M059J (cell line): Measurements from ENCODE around the gene NTSR1. TPM values are rescaled to one million over a fixed set of nuclear protein-coding genes. Genes with fewer than 3 reads are reported as not detected.
A peak's percentile ranks its signal among the peaks of the same experiment; 100 is the strongest.

Experiments used
- DNase-seq: peaks from one replicate; pipeline ENCODE4 v3.0.0-alpha.2; 2012; ENCODE audit warnings: low read depth
- total RNA-seq: library from RNA; depleted of rRNA; stranded (reverse); fragments of >200 nt; shearing (Covaris generic); gene quantifications from 2 replicates; pipeline ENCODE4 v1.2.3, GENCODE V29; 2014; rRNA removed

NTSR1 gene
- total RNA-seq, result 0.07 and 0.54 TPM in 2 replicates

DNA sequence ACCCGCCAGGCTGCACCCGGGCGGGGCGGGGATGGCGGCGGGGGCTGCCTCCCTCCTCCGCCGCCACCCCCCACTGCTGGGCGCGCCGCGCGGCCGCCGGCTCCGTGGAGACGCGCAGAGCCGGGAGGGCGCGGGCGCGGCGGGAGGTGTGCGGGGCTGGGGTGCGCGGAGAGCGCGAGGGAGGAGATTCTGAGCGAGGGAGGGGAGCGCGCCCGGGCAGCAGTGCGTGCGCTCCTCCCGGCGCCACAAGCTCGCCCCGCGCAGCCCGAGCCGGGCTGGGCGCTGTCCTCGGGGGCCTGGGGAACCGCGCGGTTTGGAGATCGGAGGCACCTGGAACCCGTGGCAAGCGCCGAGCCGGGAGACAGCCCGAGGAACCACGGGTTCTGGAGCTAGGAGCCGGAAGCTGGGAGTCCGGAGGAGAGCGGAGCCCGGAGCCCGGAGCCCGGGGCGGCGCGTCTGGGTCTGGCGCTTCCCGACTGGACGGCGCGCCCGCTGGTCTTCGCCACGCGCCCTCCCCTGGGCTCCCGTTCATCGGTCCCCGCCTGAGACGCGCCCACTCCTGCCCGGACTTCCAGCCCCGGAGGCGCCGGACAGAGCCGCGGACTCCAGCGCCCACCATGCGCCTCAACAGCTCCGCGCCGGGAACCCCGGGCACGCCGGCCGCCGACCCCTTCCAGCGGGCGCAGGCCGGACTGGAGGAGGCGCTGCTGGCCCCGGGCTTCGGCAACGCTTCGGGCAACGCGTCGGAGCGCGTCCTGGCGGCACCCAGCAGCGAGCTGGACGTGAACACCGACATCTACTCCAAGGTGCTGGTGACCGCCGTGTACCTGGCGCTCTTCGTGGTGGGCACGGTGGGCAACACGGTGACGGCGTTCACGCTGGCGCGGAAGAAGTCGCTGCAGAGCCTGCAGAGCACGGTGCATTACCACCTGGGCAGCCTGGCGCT is at the start of gene NTSR1:
Gene NTSR1, plus strand, starts transcription at position 246 of the 946 bp plus-strand sequence. Its CDS starts 372 bp downstream, at position 618.
- no peak for DNase-seq

DNA sequence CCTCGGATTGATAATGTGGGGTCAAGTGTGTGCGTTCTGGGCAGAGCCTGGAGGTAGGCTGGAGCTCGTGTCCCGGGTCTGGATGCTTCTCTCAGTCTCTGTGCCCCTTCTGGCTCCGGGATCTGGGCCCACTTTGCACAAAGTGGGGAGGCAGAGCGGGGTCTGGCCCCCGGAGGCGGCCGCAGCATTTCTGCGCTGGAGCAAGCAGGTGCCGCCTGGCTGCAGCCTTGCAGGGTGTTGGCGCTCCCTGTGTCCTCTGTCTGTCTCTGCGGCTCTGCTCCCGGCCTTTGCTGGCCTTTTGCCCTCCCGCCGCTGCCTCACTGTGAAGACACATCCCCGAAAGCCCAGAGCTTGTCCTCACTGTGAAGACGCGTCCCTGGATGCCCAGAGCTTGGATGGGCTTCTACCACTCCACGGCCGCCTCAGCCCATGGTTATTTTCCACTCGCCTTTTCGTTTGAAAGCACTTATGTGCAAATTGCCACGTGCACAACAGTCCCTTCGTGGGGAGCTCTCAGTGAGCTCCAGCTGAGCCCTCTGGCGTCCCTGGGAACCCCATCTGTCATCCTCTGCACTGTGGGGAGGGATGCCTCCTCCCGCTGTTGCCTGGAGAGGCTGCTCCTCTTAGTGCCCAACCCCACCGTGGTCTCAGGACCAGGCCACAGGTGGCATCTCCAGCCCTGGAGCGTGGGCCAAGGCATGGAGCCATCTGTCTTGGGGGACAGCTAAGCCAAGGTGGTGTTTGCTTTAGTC is 49.0 kb upstream of the NTSR1 start:
- no peak for DNase-seq

DNA sequence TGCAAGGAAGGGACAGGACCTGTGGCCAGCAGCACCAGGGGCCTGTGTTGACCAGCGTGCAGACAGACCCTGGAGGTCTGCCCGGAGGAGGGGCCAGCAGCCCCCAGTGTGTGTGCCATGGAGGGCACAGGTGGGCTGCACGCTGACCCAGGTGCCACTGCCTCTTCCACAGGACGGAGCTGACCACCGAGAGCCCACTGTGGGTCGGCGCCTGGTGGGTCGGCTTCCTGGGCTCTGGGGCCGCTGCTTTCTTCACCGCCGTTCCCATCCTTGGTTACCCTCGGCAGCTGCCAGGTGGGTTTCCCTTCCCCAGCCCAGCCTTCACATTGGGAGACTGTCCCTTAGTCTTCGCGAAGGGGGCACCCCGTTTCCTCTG is 48.4 kb upstream of the NTSR1 start:
- no peak for DNase-seq

DNA sequence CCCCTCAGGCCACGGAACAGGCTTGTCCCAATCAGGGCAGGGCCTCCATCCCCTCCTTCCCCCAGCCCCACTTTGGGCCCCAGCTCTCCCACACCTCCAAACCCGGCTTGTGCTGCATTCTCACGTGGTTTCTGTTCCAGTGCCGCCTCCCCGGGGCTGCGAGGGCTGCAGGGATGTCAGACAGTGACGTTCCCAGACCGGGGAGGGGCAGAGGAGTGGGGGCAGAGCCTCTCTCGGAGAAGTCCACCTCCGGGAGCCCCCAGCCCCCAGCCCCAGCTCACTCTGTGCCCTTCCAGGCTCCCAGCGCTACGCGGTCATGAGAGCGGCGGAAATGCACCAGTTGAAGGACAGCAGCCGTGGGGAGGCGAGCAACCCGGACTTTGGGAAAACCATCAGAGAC is 47.9 kb upstream of the NTSR1 start:
- no peak for DNase-seq

DNA sequence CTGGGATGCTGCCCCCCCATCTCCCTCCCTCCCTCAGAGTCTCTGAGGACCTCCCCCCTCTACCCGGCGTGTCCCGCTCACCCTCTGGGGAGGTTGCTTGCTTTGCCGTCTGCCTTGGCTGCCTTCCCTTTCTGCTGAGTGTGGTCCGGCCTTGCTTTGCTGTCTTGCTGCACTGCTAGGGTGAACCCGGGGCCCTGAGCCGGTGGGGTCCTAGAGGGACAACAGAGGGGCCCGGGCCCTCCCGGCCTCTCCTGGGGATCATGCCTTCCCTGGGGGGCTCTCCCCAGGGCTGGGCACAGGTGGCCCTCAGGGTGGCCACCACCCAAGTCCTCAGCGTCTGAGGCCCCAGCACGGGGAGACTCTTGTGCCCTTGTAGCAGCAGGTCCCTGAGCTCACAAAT is 47.0 kb upstream of the NTSR1 start:
- no peak for DNase-seq

DNA sequence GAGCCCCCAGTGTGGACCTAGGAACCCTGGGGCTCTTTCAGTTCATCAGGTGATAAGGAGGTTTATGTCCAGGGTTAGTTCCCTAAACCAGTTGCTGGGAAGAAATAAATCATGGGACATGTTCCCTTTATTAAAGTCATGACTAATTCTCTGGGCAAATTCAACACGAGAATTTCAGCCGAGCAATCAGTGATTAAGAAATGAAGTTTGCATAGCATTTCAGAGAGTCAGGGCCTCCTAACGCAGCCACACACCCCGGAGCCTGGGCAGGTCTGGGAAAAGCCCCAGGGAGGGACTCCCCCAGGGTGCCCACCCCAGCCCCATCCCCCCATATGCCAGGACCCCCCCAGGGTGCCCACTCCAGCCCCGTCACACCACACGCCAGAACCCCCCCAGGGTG is 46.2 kb upstream of the NTSR1 start:
- peak; percentile 87 for DNase-seq

DNA sequence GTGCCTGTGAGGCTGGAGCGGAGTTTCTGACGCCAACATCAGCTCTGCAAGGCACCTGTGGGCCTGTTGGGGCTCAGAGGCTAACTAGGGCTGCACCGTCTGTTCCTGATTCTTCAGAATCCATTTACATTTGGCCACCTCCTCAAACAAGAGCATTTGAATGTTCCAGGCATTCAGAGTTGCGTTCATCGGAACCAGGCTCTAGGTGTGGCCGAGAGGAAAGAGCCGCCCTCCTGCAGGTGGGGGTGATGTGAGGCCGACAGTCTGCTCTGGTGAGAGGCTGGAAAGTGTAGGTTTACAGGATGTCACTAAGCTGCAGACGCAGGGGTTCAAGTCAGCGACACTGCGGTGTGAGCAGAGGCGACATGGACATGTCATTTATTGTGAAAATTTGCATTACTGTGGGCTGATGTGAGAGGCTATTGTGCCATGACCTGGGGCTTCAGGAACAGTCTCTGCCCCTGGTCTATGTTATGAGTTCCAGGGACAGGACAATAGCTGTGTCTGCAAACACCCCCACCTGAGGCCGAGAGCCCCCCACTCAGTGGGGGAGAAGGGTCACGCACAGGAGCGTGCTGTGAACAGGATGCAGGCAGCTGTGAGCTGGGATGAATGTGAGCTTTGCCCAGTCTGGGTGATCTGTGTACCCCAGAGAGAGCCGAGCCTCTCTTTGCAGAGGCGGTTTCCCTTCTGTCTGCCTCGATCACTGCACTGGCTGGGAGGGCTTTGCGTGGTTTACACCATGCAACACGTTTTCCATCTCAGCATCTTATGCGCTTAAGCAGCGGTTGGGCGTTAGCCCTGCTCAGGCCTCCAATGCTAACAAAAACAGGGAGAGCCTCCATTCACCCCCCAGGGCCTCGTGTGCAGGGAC is 45.3 kb upstream of the NTSR1 start:
- no peak for DNase-seq

DNA sequence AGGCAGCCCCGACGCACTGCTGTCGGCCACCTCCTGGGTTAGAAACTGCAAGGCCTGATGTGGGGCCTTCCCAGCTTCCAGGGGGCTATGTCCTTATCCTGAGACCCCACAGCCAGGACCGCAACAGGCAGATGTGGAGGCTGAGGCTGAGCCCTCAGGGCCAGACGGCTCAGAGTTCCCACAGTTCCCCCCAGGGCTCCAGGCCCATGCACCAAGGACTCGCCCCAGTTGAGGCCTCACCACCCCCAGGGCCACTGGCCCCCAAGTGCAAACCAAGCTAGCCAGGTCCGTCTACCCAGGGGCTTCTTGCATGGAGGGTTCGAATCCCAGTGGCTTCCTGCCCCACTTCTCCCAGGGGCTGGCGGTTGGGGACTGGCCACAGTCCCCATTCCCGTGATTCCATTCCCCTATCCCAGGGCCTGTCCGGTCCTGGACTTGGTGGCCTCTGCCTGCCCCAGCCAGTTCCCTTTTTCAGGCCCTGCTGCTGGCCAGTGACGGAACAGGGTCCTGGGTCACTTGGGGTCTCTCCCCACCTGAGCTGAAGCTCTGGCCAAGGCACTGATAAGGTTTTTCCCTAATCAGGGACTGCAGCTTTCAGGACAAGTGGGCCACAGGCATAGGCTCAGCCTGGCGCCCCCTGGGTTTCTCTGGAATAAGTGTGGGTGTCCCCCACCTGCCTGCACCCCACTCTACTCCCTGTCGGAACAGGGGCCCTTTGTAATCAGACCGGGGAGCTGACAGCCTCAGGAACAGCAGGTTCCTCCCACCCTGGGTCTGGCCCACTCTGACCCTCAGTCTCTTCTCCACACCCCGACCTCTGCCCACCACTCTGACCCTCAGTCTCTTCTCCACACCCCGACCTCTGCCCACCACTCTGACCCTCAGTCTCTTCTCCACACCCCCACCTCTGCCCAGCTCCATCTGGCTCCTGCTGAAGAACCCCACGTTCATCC is 44.3 kb upstream of the NTSR1 start:
- no peak for DNase-seq

DNA sequence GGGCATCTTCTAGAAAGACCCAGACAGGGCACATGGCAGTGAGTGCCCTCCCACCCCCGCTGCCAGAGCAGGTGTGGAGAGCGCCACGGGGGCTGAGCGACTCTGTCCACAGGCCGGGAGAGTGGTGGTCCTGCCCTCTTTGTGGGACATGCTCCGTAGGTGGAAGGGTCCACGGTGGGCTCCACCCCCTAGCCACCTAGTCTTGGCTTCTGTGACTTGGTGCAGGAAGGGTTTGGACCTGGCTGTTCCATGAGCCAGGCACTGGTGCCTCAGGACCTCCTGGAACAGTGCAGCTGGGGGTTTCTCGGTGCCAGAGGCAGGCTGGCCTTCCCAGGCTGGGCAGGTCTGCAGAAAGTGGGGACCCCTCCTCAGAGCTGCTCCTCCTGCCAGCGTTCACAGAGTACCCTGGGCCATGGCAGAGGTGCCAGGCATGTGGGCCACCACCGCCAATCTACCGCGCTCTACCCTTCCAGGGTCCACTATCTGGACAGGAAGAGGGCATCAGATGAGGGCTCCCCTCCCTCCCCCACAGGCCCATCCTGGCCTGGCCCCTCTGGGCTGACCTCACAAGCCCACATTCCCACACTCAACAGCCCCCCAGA is 43.4 kb upstream of the NTSR1 start:
- DNase-seq, result no peak

DNA sequence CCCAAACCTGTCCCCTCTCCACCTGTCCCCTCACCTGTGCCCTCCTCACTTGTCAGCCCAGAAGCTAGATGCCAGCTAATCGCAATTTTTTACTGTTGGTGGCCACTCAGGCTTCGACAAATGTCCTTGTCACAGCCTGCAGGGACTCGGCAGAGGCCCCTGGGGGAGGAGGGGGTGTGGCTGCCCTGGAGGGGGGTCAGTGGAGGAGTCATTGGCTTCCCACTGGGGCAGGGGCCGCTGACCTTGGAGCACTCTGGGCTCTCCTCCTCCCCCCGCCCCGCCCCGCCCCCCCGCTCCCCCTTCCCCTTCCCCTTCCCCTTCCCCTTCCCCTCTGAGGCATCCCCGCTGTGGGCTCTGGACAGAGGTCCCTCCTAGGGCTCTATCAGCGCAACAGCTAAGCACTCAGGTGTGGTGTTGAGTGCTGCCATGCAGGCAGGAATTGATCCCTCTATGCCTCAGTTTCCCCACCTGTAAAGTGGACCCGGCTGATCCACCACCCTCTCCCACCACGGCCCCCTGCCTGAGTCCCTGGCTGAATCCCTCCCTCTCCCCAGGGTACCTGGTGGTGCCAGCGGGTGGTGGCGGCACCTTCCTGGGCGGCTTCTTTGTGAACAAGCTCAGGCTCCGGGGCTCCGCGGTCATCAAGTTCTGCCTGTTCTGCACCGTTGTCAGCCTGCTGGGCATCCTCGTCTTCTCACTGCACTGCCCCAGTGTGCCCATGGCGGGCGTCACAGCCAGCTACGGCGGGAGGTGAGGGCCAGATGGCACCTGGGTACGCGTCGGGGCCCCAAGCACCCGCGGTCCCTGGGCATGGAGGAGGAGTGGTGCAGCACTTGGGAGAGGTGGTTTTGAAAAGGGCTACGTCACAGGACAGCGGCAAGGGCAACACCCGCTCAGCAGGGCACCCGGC is 42.6 kb upstream of the NTSR1 start:
- no peak for DNase-seq

DNA sequence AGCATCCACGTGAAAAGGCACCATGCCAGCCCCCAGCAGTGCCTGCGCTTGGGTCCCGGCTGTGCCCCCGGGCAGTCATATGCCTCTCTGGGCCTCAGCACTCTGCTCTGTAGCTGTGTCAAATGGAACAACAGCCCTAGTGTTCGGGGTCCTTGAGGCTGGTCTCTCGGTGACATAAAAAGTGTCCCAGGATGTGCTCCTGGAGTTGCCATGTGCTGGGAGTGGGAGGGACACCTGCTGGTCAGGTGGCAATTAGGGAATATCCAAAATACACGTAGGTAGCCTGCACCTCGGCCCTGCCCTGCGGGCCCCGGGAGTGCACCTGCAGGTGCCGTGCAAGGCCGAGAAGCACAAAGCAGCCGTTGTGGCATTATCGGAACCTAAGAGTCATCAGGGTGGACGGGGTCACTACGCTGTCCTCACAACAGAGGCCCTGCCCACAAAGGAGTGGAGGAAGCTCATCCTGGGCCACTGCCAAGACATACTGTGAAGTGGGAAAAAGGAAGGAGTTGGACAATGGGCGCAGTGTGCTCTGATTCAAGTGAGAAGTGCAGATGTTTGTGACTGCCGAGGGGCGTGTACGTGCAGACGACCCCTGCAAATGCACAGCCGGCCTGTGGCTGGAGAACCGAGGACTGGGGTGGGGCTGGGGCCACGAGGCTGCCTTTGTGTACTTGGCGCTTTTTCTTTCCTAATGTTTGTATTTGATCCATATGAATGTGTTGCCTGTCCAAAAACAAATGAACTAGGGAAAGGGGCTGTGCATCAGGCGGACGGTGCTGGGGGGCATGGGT is 41.7 kb upstream of the NTSR1 start:
- peak; percentile 29 for DNase-seq

DNA sequence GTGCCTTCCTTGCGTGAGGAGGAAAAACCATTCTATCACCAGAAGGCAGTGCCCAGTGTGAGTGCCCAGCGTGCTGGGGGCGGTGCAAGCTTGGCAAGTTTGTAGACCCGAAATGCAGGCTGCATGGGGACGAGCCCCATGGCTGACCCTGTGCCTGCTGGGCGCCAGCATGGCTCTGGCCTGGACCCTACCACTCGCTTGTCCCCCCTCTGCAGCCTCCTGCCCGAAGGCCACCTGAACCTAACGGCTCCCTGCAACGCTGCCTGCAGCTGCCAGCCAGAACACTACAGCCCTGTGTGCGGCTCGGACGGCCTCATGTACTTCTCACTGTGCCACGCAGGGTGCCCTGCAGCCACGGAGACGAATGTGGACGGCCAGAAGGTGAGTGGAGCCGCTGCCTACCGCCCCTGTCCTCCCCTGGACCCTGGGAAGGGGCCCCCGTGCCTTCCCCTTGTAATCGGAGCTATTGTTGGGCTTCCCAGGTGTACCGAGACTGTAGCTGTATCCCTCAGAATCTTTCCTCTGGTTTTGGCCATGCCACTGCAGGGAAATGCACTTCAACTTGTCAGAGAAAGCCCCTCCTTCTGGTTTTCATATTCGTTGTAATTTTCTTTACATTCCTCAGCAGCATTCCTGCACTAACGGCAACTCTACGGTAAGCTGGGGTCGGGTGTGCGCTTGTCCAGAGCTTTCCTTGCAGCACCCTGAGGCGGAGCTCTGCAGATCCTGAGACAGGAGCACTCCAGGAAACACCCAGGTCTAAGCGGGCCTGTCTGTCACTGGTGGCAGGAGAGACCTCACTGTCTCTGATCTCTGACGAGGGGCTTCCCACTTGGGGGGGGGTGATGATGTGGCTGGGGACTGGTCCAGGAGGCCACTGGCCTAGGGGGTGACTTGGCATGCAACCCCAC is 40.9 kb upstream of the NTSR1 start:
- DNase-seq, result no peak

DNA sequence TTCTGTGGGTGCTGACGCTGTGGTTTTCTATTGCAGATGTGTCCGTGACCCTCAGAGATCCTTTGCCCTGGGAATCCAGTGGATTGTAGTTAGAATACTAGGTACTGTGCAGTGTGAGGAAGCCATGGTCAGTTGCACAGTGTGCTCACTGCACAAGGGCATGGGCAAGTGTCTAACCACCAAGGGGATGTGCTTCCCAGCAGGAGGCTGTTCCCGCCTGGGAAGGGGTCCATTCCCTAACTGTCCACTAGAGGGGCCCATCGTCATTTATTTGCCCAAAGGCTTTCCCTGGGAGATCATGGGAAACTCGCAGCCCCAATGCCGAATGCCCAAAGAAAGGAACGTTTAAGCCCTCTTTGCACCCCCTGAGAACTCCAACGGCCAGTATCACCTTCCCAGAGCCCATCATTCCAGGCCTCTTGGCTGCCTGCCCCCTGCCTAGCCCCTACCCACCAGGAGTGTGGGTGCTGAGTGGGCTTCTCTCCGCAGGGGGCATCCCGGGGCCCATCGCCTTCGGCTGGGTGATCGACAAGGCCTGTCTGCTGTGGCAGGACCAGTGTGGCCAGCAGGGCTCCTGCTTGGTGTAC is 40.1 kb upstream of the NTSR1 start:
- DNase-seq, result peak; percentile 77

DNA sequence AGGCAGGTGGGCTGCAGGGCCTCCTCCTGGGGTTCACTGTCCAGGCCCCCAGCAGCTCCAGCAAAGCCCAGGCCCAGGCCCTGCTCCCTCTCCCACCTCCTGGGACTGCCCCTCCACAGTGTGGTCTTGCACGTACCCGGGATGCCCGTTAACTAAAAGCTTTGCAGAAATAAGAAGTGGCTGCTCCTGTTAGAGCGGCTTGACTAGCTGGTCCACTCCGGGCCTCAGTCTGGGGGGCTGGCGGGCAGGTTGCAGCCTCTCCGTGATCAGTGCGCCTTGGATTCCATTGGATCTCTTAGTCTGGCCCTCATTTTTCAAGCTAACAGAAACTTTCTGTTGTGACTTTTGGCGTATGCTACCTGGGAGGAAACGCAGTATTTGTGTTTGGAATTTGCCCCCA is 39.4 kb upstream of the NTSR1 start:
- DNase-seq, result no peak

DNA sequence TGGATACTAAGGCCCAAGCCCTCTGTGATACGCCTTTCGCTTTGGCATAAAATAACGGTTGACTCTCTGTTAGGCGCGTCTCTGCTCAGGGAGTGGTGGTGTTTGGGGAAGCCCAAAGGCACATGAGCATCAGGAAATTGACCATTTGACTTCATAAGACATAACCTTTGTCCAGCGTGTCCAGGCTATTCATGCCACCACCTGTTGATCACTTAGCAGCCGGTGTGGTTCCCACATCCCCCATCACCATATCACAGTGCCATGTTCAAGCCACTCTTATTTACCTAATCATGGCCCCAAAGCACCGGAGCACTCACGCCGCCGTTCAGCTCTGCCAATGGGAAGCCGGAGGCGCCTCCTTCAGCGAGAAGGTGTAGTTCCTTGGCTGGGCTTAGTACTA is 38.5 kb upstream of the NTSR1 start:
- DNase-seq, result no peak

DNA sequence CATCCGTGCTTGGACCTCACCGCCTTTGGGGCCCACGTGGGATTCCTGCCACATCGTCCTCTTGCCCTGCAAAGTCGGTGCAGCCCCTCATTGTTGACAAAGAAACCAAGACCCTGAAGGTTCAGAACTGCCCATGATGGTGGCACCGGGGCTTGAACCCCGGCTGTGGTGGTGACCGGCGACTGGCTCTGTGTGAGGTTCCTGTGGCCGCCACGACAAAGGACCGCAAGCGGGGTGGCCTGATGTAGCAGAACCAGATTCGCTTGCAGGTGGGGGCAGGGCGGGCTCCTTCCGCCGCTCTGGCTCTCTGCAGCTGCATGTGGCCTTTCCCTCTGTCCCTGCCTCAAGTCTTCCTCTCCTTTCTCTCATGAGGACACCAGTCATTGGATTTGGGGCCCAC is 37.6 kb upstream of the NTSR1 start:
- no peak for DNase-seq

DNA sequence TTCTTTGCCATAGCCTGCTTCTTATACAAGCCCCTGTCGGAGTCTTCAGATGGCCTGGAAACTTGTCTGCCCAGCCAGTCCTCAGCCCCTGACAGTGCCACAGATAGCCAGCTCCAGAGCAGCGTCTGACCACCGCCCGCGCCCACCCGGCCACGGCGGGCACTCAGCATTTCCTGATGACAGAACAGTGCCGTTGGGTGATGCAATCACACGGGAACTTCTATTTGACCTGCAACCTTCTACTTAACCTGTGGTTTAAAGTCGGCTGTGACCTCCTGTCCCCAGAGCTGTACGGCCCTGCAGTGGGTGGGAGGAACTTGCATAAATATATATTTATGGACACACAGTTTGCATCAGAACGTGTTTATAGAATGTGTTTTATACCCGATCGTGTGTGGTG is 36.9 kb upstream of the NTSR1 start:
- DNase-seq, result no peak
